ENCODE measurements around the gene SYTL3.

The SYTL3 gene

DNA sequence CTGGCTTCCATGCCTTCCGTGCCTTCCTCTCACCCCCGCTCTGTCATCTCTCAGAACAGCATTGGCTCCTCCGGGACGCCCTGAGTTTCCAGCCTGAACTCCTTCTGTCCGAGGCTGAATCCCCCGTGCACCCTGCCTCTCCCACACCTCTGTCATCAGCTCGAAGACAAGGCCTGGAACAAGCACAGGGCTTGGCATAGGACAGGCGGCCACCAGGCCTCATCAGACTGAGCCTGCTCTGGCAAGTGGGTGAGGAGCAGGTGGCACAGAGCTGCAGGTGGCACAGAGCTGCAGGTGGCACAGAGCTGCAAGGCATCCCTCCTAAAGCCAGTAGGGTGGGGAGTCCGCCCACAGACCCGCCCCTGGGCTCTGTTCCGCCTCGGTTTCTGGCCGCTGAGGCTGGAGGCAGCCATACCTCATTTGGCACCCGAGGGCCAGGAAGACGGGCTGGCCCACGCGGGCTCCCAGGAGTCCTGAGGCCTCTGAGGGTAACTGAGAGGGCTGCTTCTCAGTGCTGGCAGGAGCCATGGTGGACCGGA, 109.2 kb downstream of the SYTL3 start:
- TF ChIP-seq CTCF (IDR thresholded peaks at IDR 0.05; ENCODE audit: low read depth, low read length, missing control alignments), result no peak
- no peak for DNase-seq (ENCODE audit: low read depth)
- H3K4me3 ChIP-seq (ENCODE audit: low read depth, low read length), result no peak overlapping the region
- in situ Hi-C loops (cut with HindIII; ENCODE audit: low sequenced_read_pairs), result loop anchor here (5.0 kb wide), 1 partner anchor 52 kb away; no protein-coding TSS in a partner anchor

DNA sequence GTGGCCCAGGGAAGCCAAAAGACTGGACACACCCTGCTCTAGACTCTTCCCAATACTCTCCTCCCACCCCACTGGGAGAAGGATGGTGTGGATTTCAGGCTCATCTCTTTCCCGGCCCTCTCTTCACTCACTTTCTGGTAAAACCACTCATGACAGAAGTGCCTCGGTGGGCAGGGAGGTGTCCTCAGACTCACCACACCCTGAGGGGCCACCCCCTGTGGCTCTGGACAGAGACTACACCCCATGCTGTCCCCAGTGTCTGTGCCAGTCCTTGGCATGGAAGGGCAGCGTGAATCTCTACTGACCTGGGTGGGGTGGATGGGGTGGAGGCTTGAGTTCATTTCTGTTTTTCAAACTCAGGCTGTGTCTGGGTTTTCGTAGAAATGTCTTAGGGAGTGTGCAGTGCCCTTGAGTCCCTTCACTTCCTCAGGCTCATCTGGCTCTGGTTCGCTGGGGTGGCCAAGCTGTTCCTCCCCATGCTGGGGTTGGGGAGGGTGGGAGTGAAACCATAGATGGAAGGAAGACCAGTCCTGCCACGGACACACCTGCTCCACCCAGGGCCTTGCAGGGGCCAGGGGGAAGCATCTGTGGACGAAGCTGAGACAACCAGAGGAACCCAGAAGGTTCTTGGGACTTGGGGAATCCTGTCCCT, 110.2 kb downstream of the SYTL3 start:
- H3K4me3 ChIP-seq (ENCODE audit: low read depth, low read length), result no peak overlapping the region
- in situ Hi-C loops (cut with HindIII; ENCODE audit: low sequenced_read_pairs), result loop anchor here (5.0 kb wide), 1 partner anchor 53 kb away; no protein-coding TSS in a partner anchor
- no peak for TF ChIP-seq CTCF (IDR thresholded peaks at IDR 0.05; ENCODE audit: low read depth, low read length, missing control alignments)
- no peak for DNase-seq (ENCODE audit: low read depth)

DNA sequence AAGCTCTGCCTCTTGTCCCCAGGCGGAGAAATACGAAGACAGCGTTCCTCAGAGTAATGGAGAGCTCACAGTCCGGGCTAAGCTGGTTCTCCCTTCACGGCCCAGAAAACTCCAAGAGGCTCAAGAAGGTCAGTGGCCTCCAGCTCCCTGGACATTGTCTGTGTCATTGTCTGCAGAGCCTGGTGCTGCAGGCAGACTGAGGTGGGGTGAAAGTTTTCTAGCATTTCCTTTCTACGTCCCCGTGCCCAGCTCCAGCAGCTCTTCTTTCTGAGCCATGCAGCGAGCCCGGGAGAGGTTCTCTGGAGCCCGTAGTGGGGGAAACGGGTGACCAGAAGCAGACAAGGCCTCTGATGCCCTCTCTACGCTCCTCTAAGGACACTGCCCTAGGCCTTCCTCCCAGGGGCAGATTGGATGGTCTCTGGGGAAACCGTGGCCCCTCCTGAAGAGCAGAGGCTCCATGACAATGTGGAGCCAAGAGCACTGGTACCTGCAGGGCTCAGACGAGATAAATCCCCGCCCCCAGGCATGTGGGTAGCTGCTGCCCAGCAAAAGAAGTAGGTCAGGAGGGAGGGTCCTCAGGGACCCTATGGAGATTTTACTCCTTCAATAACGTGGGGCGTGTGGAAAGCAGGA, 110.9 kb downstream of the SYTL3 start:
- DNase-seq (ENCODE audit: low read depth), result no peak
- in situ Hi-C loops (cut with HindIII; ENCODE audit: low sequenced_read_pairs), result no loop called here
- no peak for TF ChIP-seq CTCF (IDR thresholded peaks at IDR 0.05; ENCODE audit: low read depth, low read length, missing control alignments)
- H3K4me3 ChIP-seq (ENCODE audit: low read depth, low read length), result no peak overlapping the region

DNA sequence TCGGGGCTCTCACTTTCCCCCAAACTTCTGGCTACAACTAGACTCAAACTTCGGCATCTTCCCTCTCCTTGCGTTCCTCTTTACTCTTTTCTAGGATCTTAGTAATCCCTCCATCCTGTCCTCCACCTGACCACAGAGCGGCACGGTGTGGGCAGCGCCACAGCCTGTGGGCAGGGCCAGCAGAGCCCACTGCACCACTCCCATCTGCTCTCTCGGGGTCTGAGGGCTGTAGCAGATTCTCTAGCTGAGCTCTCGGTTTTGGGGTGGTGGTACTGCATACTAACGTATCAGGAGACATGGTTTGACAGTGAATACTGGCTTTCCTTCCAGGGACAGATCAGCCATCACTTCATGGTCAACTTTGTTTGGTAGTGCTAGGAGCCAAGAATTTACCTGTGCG, 111.9 kb downstream of the SYTL3 start:
- in situ Hi-C loops (cut with HindIII; ENCODE audit: low sequenced_read_pairs), result no loop called here
- TF ChIP-seq CTCF (IDR thresholded peaks at IDR 0.05; ENCODE audit: low read depth, low read length, missing control alignments), result no peak
- DNase-seq (ENCODE audit: low read depth), result no peak
- H3K4me3 ChIP-seq (ENCODE audit: low read depth, low read length), result no peak overlapping the region

DNA sequence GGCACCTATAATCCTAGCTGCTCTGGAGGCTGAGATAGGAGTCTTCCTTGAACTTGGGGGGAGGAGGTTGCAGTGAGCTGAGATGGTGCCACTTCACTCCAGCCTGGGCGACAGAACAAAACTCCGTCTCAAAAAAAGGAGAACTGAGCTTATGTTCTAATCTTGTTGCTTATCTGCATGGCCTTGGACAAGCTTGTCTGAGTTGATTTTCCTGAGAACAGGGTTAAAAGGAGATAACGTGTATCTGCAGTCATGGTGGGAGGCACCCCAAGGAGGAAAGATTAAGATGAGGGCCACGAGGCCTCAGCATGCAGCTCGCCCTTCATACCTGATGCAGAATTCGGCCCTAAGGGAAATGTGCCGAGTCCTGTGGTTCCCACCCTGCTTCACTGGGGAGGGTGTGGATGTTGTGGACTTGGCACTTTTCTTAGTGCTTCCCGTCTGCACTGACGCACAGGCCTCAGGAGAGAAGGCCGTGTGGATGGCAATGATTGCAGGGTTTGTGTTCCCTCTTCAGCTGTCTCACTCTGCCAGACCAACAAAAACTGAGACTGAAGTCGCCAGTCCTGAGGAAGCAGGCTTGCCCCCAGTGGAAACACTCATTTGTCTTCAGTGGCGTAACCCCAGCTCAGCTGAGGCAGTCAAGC, 113.1 kb downstream of the SYTL3 start:
- no peak overlapping the region for H3K4me3 ChIP-seq (ENCODE audit: low read depth, low read length)
- DNase-seq (ENCODE audit: low read depth), result no peak
- in situ Hi-C loops (cut with HindIII; ENCODE audit: low sequenced_read_pairs), result no loop called here
- TF ChIP-seq CTCF (IDR thresholded peaks at IDR 0.05; ENCODE audit: low read depth, low read length, missing control alignments), result no peak

- in situ Hi-C loops (cut with HindIII; ENCODE audit: low sequenced_read_pairs), result no loop called here
- DNase-seq (ENCODE audit: low read depth), result no peak
- no peak for TF ChIP-seq CTCF (IDR thresholded peaks at IDR 0.05; ENCODE audit: low read depth, low read length, missing control alignments)
- H3K4me3 ChIP-seq (ENCODE audit: low read depth, low read length), result no peak overlapping the region
These were observed 113.8 kb downstream of the SYTL3 start for GRCh38 chr6:158763434-158764182.
